ENCODE results near the gene PAPLN.

PAPLN gene

DNA sequence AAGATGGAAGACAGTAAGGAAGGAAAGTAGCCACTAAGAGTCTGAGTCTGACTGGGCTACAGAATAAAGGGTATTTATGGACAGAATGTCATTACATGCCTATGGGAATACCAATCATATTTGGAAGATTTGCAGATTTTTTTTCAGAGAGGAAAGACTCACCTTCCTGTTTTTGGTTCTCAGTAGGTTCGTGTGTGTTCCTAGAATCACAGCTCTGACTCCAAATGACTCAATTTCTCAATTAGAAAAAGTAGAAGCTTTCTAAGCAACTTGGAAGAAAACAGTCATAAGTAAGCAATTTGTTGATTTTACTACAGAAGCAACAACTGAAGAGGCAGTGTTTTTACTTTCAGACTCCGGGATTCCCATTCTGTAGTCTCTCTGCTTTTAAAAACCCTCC is 15.4 kb upstream of the PAPLN start:
- ATAC-seq, result no peak; the same call in 2 of the 3 replicates
- TF ChIP-seq, protein P1, sequence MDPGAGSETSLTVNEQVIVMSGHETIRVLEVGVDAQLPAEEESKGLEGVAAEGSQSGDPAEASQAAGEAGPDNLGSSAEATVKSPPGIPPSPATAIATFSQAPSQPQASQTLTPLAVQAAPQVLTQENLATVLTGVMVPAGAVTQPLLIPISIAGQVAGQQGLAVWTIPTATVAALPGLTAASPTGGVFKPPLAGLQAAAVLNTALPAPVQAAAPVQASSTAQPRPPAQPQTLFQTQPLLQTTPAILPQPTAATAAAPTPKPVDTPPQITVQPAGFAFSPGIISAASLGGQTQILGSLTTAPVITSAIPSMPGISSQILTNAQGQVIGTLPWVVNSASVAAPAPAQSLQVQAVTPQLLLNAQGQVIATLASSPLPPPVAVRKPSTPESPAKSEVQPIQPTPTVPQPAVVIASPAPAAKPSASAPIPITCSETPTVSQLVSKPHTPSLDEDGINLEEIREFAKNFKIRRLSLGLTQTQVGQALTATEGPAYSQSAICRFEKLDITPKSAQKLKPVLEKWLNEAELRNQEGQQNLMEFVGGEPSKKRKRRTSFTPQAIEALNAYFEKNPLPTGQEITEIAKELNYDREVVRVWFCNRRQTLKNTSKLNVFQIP (CRISPR knock-in tag; IDR thresholded peaks at IDR 0.05; ENCODE audit: borderline replicate concordance, low read depth), result no peak
- no peak for TF ChIP-seq RARB (CRISPR knock-in tag; IDR thresholded peaks at IDR 0.05)
- no peak for TF ChIP-seq SNAI2 (CRISPR knock-in tag; IDR thresholded peaks at IDR 0.05)
- TF ChIP-seq ZFP30 (CRISPR knock-in tag; IDR thresholded peaks at IDR 0.05), result no peak
- TF ChIP-seq ZNF8 (CRISPR knock-in tag; IDR thresholded peaks at IDR 0.05), result no peak
- no peak for TF ChIP-seq ZC3H10 (CRISPR knock-in tag; IDR thresholded peaks at IDR 0.05)
- no peak for TF ChIP-seq ZNF70 (CRISPR knock-in tag; IDR thresholded peaks at IDR 0.05)
- TF ChIP-seq, protein P2, sequence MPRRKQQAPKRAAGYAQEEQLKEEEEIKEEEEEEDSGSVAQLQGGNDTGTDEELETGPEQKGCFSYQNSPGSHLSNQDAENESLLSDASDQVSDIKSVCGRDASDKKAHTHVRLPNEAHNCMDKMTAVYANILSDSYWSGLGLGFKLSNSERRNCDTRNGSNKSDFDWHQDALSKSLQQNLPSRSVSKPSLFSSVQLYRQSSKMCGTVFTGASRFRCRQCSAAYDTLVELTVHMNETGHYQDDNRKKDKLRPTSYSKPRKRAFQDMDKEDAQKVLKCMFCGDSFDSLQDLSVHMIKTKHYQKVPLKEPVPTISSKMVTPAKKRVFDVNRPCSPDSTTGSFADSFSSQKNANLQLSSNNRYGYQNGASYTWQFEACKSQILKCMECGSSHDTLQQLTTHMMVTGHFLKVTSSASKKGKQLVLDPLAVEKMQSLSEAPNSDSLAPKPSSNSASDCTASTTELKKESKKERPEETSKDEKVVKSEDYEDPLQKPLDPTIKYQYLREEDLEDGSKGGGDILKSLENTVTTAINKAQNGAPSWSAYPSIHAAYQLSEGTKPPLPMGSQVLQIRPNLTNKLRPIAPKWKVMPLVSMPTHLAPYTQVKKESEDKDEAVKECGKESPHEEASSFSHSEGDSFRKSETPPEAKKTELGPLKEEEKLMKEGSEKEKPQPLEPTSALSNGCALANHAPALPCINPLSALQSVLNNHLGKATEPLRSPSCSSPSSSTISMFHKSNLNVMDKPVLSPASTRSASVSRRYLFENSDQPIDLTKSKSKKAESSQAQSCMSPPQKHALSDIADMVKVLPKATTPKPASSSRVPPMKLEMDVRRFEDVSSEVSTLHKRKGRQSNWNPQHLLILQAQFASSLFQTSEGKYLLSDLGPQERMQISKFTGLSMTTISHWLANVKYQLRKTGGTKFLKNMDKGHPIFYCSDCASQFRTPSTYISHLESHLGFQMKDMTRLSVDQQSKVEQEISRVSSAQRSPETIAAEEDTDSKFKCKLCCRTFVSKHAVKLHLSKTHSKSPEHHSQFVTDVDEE (CRISPR knock-in tag; IDR thresholded peaks at IDR 0.05), result no peak
- no peak for TF ChIP-seq ARNTL (CRISPR knock-in tag; IDR thresholded peaks at IDR 0.05; ENCODE audit: borderline replicate concordance, low read depth)
- TF ChIP-seq ESRRG (CRISPR knock-in tag; IDR thresholded peaks at IDR 0.05), result no peak
- no peak for TF ChIP-seq PPARA (CRISPR knock-in tag; IDR thresholded peaks at IDR 0.05; ENCODE audit: borderline replicate concordance)
- TF ChIP-seq, protein P3, sequence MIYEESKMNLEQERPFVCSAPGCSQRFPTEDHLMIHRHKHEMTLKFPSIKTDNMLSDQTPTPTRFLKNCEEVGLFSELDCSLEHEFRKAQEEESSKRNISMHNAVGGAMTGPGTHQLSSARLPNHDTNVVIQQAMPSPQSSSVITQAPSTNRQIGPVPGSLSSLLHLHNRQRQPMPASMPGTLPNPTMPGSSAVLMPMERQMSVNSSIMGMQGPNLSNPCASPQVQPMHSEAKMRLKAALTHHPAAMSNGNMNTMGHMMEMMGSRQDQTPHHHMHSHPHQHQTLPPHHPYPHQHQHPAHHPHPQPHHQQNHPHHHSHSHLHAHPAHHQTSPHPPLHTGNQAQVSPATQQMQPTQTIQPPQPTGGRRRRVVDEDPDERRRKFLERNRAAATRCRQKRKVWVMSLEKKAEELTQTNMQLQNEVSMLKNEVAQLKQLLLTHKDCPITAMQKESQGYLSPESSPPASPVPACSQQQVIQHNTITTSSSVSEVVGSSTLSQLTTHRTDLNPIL (CRISPR knock-in tag; IDR thresholded peaks at IDR 0.05; ENCODE audit: low read depth), result no peak
- no peak for TF ChIP-seq TOX (CRISPR knock-in tag; IDR thresholded peaks at IDR 0.05; ENCODE audit: borderline replicate concordance)
- no peak for TF ChIP-seq TCF4 (CRISPR knock-in tag; IDR thresholded peaks at IDR 0.05; ENCODE audit: borderline replicate concordance)
- no peak for TF ChIP-seq ISL1 (CRISPR knock-in tag; IDR thresholded peaks at IDR 0.05)
- TF ChIP-seq GLIS3 (CRISPR knock-in tag; IDR thresholded peaks at IDR 0.05), result no peak
- no peak for TF ChIP-seq CSDC2 (CRISPR knock-in tag; IDR thresholded peaks at IDR 0.05)
- TF ChIP-seq ZFP3 (CRISPR knock-in tag; IDR thresholded peaks at IDR 0.05), result no peak
- TF ChIP-seq, protein P4, sequence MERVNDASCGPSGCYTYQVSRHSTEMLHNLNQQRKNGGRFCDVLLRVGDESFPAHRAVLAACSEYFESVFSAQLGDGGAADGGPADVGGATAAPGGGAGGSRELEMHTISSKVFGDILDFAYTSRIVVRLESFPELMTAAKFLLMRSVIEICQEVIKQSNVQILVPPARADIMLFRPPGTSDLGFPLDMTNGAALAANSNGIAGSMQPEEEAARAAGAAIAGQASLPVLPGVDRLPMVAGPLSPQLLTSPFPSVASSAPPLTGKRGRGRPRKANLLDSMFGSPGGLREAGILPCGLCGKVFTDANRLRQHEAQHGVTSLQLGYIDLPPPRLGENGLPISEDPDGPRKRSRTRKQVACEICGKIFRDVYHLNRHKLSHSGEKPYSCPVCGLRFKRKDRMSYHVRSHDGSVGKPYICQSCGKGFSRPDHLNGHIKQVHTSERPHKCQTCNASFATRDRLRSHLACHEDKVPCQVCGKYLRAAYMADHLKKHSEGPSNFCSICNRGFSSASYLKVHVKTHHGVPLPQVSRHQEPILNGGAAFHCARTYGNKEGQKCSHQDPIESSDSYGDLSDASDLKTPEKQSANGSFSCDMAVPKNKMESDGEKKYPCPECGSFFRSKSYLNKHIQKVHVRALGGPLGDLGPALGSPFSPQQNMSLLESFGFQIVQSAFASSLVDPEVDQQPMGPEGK (CRISPR knock-in tag; IDR thresholded peaks at IDR 0.05; ENCODE audit: borderline replicate concordance), result no peak

DNA sequence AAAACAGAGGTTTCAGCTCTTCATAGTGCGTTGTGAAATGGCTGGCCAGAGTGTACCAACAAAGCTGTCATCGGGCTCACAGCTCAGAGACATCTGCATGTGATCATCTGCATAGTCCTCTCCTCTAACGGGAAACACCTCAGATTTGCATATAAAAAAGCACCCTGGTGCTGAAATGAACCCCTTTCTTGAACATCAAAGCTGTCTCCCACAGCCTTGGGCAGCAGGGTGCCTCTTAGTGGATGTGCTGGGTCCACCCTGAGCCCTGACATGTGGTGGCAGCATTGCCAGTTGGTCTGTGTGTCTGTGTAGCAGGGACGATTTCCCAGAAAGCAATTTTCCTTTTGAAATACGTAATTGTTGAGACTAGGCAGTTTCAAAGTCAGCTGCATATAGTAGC is 14.3 kb upstream of the PAPLN start:
- no peak for TF ChIP-seq ARNTL (CRISPR knock-in tag; IDR thresholded peaks at IDR 0.05; ENCODE audit: borderline replicate concordance, low read depth)
- no peak for TF ChIP-seq GLIS3 (CRISPR knock-in tag; IDR thresholded peaks at IDR 0.05)
- TF ChIP-seq, protein P2 (CRISPR knock-in tag; IDR thresholded peaks at IDR 0.05), result no peak
- no peak for TF ChIP-seq ZNF70 (CRISPR knock-in tag; IDR thresholded peaks at IDR 0.05)
- TF ChIP-seq, protein P3 (CRISPR knock-in tag; IDR thresholded peaks at IDR 0.05; ENCODE audit: low read depth), result no peak
- TF ChIP-seq, protein P4 (CRISPR knock-in tag; IDR thresholded peaks at IDR 0.05; ENCODE audit: borderline replicate concordance), result no peak
- no peak for TF ChIP-seq ISL1 (CRISPR knock-in tag; IDR thresholded peaks at IDR 0.05)
- TF ChIP-seq ESRRG (CRISPR knock-in tag; IDR thresholded peaks at IDR 0.05), result no peak
- TF ChIP-seq ZC3H10 (CRISPR knock-in tag; IDR thresholded peaks at IDR 0.05), result no peak
- TF ChIP-seq TOX (CRISPR knock-in tag; IDR thresholded peaks at IDR 0.05; ENCODE audit: borderline replicate concordance), result no peak
- TF ChIP-seq OSR1 (CRISPR knock-in tag; IDR thresholded peaks at IDR 0.05), result no peak
- no peak for TF ChIP-seq TCF4 (CRISPR knock-in tag; IDR thresholded peaks at IDR 0.05; ENCODE audit: borderline replicate concordance)
- TF ChIP-seq, protein P5, sequence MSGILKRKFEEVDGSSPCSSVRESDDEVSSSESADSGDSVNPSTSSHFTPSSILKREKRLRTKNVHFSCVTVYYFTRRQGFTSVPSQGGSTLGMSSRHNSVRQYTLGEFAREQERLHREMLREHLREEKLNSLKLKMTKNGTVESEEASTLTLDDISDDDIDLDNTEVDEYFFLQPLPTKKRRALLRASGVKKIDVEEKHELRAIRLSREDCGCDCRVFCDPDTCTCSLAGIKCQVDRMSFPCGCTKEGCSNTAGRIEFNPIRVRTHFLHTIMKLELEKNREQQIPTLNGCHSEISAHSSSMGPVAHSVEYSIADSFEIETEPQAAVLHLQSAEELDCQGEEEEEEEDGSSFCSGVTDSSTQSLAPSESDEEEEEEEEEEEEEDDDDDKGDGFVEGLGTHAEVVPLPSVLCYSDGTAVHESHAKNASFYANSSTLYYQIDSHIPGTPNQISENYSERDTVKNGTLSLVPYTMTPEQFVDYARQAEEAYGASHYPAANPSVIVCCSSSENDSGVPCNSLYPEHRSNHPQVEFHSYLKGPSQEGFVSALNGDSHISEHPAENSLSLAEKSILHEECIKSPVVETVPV (CRISPR knock-in tag; IDR thresholded peaks at IDR 0.05), result no peak
- no peak for TF ChIP-seq ZFP30 (CRISPR knock-in tag; IDR thresholded peaks at IDR 0.05)
- ATAC-seq, result no peak

Data from SK-N-SH treated with all-trans-retinoic acid at 6 μM for 48 hours (cell line).